Upper lobe of left lung (tissue), 4 donors: ENCODE data around the gene ADAMTS8.

Source experiments
- CTCF ChIP-seq, 6 experiments: fragments of 450-650 bp in 4 of 6; fragments of 200-600 bp in 2 of 6; sonication (generic) in 2 of 6; IDR thresholded peaks; one replicate each; pipeline ENCODE4 v1.5.1; 2016 to 2019; ENCODE audit warnings: antibody characterized with exemption in 6 of 6
- POLR2A ChIP-seq, 4 donors: fragments of 450-650 bp; IDR thresholded peaks; one replicate each; pipeline ENCODE4 v1.5.1; 2016 to 2017; ENCODE audit warnings: antibody characterized with exemption in 4 of 4, mild to moderate bottlenecking in 2 of 4
- POLR2AphosphoS5 ChIP-seq, 2 donors: sonication (generic); formaldehyde crosslinking; IDR thresholded peaks; one replicate each; pipeline ENCODE4 v1.5.1; 2017; ENCODE audit warnings: antibody characterized with exemption in 2 of 2

DNA sequence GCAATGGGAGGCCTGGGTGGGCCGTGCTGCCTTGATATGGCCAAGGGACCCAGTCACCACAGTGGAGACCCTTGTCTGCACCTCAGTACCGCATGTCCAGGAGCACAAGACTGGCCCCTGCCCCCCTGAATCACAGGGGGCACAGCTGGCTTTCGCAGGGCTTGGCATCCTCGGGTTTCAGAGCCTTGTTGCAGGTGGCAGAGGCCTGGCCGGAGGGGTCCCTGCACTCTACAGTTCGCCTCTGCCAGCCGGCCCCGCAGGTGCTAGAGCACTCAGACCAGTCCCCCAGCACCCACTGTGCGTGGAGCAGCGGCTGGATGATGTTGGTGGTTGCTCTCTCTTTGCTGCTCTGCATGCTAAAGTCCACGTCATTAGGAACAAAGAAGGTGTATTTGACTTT is 23.0 kb downstream of the ADAMTS8 start:
- TF ChIP-seq CTCF (IDR thresholded peaks at IDR 0.05) = no peak
- TF ChIP-seq POLR2A (IDR thresholded peaks at IDR 0.05) = no peak
- TF ChIP-seq POLR2AphosphoS5 (IDR thresholded peaks at IDR 0.05) = no peak
